ENCODE data around the gene AP1S3.

DNA sequence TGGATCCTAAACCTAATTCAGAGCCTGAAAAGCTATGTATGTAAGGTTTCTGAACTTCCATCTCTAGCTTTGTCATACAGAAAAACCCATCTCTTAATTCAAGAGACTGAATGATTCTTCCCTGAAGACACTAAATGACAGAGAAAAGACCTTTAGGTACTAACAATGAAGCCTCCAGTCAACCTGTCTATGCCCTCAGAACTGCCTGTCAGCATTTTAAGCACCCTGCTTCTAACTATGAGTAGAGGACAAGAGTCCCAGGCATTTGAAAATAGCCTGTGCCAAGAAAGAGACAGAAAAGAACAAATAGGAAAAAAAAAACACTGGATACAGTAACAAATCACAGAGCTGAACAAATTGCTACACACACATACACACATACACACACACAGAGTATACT is 48.6 kb downstream of the AP1S3 start:
- TF ChIP-seq YY1 (IDR thresholded peaks at IDR 0.05; ENCODE audit: insufficient read depth, insufficient read length): no peak
- TF ChIP-seq SUZ12 (IDR thresholded peaks at IDR 0.05; ENCODE audit: extremely low read depth, insufficient read depth, insufficient read length): no peak
- no peak for TF ChIP-seq ZNF274 (IDR thresholded peaks at IDR 0.05; ENCODE audit: low read depth, low read length)

Measured in NT2/D1 (cell line).